Measurements from ENCODE around the gene SLF1.
"Not testable (repeated sequence)": the region's sequence is repeated elsewhere in the genome, so short reads cannot be mapped to it uniquely, and the experiment has no call there.

The SLF1 gene

DNA sequence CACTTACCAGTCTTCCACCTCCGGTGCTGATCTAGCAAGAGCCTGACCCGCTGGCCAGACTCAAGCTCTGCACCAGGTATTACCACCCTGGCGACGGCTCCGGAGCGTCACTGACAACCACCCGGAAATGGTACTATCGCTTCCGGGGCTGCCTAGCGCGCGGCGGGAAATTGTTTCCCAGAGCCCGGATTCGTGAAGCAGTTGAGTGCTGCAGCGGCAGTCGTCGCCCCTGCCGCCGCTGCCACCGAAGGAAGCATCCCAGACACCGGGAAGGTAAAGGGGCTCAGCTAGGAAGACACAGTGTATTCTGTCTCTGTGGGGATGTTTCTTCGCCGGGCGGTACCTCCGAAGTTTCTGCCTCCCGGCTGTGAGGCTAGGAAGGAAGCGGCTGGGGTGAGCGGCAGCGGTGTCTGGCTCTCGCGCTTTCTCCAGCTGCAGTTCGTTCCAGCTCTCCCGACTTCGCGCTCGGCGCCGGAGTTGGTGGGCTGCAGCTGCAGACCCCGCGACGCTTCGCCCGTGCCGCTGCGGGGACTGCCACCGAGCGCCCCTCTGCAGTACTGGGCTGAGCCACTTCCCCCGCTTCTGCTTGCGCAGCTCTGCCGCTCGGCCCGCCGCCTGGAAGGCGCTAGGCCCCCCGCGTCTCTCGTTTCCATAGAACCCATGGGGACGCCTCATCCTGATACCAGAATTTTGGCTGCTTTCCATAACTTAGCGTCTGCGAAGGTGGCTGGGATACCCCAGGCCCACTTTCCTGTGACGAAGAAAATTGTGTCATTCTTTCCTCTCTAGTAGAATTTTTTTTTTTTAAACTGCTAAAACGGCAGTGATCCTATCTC, at the start of gene SLF1, which contains the start of gene KIAA0825:
Gene SLF1 (plus strand): TSS at position 177 of the 836 bp plus-strand sequence. CDS start 10,142 bp downstream, outside the sequence.
Gene KIAA0825 (minus strand): TSS at position 112 of the 836 bp plus-strand sequence. CDS start 81,478 bp downstream, outside the sequence.
- peak; percentile 83 for DNase-seq

DNA sequence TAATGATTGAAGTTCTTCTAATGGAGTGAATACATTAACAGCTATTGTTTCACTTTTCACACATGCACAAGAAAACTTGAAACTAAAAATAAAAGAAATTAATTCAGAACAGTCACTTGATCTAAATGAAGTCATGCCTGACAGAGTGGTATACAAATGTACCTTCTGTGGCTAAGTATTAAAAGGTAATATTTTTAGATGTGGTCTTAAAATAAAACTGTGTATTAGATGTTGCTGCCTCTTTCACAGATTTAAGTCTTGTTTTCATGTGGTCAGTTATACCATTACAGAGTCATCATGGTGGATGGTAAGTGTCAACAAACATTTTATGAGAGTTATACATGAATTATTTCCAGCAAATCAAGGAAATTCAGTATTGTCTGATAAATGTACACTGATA, 47.1 kb upstream of the SLF1 start:
- DNase-seq = no peak

DNA sequence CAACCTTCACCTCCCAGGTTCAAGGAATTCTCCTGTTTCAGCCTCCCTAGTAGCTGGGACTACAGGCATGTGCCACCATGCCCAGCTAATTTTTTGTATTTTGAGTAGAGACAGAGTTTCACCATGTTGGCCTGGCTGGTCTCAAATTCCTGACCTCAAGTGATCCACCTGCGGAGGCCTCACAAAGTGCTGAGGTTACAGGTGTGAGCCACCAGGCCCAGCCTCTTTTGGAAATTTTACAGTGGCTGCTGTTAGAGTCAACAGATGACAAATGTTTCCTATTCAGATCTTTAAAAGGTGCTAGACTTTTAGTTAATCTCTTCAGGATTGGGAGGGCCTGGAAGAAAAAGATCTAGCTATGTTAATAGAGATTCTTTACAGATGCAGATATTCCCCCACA, 45.1 kb upstream of the SLF1 start:
- DNase-seq = not testable (repeated sequence)

DNA sequence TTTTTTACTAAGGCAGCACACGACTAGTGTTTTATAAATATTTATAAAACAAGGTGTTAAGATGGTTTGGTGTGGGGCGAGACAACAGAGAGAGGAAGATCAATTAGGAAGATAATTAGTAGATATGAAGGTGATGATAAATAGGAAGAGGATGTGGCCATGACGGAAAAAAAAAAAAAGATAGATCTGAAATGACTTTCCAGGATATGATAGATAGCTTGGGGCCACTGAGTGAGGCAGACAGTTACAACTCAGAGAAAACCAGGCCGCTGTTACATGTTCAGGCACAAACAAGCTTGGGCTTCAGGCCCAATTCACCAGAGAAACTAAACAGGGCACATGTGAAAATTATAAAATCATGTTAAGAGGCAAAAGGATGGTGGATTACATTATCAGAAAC, 43.3 kb upstream of the SLF1 start:
- no peak for DNase-seq

DNA sequence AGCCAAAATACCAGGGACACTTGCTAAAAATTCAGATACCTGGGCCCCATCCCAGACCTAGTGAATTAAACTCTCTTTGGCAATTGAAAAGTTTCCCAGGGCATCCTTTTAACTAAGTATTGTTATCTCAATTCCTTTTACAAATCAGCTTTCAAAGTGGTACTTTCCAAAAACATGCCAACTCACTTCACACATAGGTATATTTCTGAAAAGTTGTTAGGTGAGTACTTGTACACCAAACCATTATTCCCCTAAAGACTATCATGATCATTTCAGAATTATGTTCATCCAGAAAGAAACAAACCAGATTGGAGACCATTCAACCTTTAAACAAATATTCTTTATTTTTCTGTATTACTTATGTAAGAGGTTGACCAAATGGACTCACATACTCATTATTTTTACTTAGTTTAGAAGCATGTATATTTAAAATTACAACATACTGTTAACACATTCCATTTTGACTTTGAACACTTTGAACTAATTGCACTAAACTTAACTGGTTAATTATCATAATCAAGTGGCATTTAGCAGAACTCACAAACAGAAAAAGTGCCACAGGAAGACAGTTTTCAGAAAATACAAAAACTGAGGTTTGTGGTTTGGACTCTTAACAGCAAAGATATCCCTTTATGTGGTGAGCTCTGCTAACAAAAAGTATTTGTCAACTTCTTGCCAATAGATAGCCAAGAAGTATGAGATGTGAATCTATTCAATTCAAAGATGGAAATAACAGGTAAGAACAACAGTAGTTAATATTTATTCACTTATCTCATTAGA, 40.8 kb upstream of the SLF1 start:
- no peak for DNase-seq

DNA sequence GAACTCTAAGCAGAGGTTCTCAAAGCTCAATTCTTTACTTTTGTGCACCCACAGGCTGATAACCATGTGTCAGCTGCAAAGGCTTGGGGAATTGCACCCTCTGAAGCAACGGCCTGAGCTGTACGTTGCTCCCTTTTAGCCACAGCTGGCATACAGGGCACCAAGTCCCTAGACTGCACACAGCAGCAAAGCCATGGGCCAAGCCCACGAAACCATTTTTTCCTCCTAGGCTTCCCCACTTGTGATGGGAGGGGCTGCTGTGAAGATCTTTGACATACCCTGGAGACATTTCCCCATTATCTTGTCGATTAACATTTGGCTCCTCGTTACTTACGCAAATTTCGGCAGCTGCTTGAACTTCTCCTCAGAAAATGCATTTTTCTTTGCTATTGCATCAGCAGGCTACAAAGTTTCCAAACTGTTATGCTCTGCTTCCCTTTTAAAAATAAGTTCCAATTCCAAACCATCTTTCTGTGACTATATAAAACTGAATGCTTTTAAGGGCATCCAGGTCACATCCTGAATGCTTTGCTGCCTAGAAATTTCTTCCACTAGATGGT, 23.1 kb upstream of the SLF1 start:
- no peak for DNase-seq

DNA sequence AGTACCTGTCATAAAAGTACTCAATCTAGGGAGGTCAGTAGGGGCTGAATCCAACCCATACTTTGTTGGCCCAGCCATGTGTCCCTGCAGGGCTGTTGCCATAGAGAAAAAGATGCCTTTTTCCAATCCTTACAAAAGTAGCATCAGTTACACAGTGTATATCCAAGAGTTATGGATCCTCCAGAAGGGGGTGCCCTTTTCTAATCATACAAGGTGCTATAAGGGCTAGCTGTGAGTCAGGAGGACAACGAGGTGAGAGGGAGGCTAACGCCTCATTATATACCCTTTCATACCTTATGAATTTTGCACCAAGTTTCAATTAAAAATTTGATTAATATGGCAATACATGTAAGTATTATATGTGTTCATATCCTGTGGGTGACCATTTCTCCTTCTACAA, 4.9 kb upstream of the SLF1 start:
- no peak for DNase-seq

DNA sequence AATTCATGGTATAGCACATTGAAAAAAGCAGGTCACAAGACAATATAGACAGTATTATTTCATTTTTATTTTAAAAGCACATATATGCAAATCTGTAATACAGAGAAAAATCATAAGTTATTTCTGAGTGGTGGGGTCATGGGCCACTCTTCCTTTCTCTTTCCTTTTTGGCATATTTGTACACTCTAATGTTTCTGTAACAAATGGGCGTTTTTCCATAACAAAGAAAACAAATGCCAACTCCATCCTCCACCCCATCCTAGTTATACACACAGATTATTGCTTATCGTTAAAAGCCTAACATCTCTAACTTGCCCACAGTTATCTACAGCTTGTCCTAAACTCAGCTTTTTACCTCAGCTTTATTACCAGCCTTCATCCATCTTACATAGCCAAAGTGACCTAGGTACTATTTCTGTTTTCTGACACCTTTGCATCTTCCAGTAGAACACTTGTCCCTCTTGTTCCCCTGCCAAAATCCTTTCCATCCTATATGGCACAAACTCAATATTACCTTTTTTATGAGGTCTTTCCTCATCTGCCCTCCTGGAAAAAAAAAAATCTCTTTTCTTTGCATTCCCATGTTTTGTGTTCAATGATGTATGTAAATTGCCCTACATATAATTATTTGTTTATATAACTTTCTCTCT, 4.2 kb upstream of the SLF1 start:
- no peak for DNase-seq

DNA sequence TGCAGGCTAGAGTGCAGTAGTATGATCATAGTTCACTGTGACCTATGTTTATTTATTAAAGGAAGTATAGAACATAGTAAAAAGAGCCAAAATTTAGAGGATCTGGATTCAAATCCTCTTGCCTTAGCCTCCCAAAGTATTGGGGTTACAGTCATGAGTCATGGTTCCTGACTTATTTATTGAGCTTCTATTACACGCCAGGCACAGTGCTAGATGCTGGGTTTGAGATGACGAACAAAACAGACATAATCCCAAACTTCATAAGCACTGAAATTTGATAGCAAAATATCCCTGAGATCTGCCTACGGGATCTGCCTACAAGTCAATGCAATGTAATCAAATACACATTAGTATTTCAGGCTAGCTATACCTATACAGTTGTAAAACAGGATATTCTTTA, 2.6 kb upstream of the SLF1 start:
- no peak for DNase-seq

DNA sequence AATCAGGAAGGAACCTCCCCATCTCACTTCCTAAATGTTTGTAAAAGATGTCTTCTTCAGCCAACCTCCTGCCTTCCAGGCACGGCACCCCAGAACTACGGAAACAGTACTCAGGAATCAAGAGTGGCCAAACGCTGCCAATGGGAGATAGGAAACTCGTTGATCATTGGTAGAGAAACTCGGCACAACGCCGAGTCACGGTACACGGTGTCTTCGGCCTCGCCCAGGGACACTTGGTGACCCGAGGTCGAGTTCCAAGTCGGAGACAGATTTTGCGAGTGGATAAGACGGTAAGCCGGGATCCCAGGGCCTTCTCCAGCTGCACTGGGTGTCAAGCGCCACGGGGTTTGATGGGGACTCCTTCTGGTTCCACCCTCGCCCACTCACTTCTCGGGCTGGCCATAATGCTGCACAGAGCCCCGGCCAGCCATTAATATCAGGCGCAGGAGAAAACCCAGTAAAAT, 408 bp upstream of the SLF1 start:
- DNase-seq = no peak

DNA sequence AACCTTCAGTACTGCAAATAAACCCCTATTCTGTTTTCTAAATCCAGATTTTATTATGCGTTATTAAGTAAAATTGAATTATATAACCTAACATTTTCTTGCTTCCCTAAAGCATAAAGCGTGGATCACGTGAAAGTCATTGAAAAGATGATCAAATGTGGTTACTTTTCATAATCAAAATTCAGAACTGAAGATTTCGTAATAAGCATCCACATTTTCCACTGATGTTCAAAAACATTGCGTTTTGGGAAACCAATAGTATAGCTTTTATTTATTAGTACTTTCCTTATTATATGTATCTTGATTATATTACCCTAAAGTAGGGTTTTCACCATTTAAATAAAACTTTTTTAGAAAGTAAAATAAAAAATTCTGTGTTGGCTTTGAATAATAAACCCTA, 1.8 kb downstream of the SLF1 start:
- DNase-seq = no peak

DNA sequence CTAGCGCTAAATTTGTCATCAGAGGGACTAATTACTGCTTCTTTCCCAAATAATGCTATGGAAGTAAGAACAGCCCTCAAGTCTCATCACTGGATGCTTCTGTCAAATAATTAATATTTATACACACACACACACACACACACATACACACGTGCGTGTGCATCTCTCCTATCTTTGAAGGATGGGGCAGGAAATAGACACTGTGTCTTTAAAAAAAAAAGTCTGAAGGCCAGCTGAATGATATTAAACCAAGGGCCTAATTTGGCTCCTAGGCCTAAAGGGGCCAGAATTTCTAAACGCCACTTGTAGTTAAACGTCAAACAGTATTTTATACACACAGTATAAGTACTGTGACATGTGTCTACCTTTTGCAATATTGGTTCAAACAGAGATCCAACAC, 3.3 kb downstream of the SLF1 start:
- no peak for DNase-seq

DNA sequence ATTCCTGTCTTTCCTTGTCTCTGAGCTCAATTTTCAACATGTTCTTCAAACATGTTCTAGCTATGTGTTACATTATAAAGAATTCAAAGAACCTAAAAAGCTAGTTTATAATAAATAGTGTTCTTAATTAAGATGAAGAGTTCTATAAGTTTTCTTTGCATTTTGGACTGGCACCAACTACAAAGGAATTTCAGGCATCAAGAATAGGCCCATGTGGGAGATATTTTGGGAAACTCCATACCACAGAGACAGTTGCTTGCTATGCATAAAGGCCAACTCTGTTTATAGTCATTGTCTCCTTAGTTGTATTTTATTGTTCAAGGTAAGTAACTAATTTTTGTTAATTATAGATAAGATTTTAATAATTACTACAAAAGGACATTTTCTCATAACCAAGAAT, 4.5 kb downstream of the SLF1 start:
- no peak for DNase-seq

DNA sequence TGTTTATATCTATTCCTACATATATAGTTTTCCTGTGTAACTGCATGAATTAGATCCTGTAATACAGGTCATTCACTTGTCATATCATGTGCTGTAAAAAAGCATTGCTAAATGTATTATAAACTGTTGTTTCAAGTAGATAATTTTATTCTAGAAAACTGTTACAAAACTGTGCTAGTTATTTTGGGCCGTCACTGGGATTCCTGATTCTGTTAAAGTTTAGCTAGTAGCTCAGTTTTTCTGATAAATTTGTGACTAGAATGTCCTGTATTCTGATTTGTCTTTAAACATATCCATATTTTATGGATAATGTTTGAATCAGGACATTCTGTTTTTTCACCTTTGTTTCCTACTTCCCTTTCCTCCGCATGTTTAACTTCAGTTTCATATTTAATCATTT, 5.4 kb downstream of the SLF1 start:
- DNase-seq = no peak

DNA sequence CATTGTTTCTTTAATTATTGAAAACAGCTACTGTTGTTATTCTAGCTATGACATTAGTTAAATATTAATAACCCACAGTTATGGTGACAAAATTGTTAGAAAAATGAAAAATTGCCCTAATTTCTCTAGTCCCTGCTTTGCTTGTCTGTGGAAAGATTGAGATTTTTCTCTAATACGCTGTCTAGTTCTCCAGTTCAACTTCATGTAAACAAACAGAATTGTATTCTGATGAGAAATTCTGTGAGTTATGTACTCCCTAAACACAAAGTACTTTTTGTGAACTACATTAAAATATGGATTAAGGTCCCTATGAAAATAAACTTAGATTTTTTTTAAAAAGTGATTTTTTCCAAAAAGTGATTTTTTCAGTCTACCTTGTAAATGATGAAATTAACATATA, 8.7 kb downstream of the SLF1 start:
- DNase-seq = no peak

DNA sequence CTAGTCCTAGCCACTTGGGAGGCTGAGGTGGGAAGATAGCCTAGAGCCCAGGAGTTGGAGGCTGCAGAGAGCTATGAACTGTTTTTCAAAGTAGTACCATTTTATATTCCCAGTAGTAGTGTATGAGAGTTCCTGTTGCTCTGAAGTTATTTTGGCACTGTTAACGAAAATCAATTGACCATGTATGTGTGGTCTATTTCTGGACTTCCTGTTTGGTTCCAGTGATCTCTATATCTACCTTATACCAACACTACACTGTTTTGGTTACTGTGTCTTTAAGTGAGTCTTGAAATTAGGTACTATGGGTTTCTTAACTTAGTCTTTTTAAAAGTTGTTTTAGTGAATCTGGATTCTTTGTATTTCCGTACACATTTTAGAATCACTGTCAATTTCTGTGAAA, 13.6 kb downstream of the SLF1 start:
- no peak for DNase-seq

DNA sequence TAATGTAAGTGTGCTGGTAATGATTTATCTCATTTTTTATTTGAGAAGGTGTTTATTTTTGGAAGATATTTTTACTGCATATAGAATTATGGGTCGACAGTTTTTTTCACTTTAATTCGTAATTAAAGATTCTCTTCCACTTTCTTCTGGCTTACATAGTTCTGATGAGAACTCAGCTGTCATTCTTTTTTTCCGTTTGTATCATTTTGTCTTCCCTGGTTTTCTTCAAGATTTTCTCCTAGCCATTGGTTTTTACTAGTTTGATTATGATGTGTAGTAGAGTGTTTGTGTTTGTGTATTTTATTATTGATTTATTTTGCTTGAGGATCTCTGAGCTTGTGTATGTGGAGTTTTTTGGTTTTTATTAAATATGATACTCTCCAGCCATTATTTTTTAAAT, 21.7 kb downstream of the SLF1 start:
- DNase-seq = no peak

DNA sequence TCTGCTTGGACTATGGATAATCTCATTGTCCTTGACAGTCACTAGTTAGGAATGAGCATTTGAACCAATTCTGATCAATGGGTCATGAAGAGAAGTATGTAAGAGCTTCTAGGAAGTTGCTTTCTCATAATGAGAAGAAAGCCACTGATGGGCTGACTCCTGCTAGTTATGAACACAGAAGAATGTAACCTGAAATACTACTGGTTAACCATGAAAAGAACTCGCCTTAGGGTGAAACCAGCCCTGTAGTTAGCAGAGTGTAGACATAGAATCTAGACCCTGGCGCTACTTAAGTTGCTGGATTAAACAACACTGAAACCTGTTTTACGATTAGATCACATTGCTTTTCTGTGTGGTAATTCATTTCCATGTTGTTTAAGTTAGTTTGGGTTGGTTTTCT, 26.6 kb downstream of the SLF1 start:
- no peak for DNase-seq

DNA sequence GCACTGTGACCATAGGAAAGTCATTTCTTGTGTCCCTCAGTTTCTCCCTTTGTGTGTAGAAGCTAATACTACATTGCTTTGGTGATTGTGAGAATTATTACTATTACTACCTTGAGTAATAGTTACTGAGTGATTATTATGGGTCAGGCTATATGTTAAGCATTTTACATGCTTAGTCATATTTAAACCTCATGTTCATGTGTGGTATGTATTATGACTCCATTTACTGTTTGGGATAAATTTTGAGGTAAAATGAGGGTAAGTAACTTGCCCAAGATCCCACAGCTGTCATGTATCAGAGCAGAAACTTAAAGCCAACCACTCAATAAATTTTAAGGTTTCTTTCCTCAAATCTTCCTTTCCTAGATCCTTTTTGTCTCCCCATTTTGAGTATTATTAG, 28.3 kb downstream of the SLF1 start:
- no peak for DNase-seq

DNA sequence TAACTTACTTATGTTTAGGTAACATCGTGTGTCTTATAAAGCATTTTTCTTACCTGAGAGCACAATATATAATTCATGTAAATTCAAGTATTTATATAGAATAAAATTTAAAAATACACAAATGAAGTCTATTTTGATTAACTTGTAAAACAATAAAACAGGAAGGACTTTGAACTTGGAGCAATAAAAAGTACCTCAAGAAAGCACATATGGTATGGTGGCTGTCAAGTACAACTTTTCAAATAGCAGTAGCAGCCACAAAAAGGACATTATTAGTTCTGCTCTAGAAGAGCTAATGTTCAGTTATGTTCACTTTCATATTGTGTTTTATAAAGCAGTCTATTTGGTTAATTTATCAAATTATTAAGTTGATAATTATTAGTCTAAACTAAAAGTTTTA, 31.4 kb downstream of the SLF1 start:
- DNase-seq = no peak

DNA sequence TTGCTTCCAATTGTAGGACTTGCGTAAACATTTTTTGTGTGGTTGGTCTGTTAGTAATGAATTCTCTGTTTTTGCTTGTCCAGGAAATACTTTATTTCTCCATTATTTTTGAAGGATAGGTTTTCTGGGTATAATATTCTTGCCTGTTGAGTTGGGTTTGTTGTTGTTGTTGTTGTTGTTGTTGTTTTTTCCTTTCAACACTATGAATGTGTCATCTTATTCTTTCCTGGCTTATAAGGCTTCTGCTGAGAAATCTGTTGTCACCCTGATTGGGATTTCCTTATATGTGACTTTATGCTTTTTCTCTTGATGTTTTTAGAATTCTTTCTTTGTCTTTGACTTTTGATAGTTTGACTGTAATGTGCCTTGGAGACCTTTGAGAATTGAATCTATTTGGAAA, 39.8 kb downstream of the SLF1 start:
- DNase-seq = no peak

DNA sequence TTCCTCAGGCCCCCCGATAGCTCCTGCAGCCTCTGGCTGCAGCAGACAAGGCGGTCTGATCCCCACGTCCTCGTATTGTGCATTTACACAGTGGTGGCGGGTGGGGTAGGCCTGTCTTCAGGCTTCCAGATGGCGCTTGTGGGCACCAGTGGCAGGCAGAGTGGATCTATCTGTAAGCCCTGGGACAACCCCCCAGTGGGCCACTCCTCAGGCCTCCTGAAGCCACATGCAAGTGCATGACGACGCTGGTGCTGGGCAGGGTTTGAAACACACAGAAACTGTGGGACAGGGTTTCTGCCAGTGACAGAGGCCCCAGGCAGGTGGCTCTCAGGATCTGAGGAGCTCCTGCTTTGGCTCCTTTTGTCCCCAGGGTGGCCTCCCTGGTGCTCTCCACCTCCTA, 42.0 kb downstream of the SLF1 start:
- DNase-seq = no peak

DNA sequence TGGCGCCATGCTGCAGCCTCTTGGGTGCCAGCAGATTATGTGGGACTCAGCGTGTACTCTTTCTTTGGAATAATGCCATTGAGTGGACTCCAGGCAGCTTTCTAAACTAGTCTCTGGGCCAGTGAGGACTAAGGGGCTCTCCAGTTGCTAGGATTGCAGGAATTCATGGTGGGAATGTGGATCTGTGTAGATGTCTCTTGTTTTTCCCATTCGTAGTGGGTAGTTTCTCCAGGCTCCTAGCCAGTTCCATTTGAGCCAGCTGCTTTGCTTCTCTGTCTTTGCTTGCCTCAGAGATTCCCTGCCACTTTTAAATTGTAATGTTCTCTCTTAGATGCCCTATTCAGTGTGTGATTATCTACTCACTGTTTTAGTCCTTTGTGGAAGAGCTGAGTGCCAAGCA, 42.6 kb downstream of the SLF1 start:
- DNase-seq = no peak
